Muscle of back (tissue), 11 donors: ENCODE measurements around the gene KRT71. TPM values are rescaled to one million over a fixed set of nuclear protein-coding genes. Genes with fewer than 3 reads are reported as not detected.

Source experiments
- DNase-seq, 3 donors: peaks; one replicate each; pipeline versions ENCODE4 v3.0.0 to v3.0.0-alpha.2; 2013
- polyA plus RNA-seq, 10 donors: library from polyadenylated mRNA; unstranded; fragments of 120-200 nt; gene quantifications; one replicate each; pipeline ENCODE4 v1.2.1, GENCODE V29; 2013; ENCODE audit not compliant: insufficient read length in 10 of 10

The KRT71 gene
- polyA plus RNA-seq, 10 donors: not detected

DNA sequence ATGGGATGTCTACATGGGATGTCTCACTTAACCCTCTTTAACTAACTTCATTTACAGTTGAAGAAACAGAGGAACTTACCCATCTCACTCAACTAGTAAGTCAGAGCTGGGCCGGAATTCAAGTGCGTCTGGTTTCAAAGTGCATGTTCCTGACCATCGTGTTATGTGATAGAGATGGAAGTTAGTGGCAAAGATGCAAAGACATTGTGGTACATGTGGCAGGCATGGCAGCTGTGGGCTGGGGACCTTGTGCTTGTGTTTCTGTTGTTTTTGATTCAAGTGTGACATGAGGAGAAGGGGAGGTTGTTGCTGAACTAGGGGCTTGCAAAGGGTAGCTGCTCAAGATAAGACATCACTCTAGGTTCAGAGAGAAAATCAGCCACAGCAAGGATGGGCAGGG lies 23.0 kb upstream of the KRT71 start:
- no peak for DNase-seq

- no peak for DNase-seq
Observed at GRCh38 chr12:52575256-52575655, 22.3 kb upstream of the KRT71 start.

GRCh38 chr12:52573743-52574142 lies 20.8 kb upstream of the KRT71 start, which contains the start of gene KRT74:
KRT74 (minus strand) TSS chr12:52573843; CDS start chr12:52573777, 66 bp downstream.
- DNase-seq: no peak

- no peak for DNase-seq
Observed at GRCh38 chr12:52573306-52573705, 20.4 kb upstream of the KRT71 start.

- no peak for DNase-seq
Observed at GRCh38 chr12:52570511-52570910, 17.6 kb upstream of the KRT71 start.

DNA sequence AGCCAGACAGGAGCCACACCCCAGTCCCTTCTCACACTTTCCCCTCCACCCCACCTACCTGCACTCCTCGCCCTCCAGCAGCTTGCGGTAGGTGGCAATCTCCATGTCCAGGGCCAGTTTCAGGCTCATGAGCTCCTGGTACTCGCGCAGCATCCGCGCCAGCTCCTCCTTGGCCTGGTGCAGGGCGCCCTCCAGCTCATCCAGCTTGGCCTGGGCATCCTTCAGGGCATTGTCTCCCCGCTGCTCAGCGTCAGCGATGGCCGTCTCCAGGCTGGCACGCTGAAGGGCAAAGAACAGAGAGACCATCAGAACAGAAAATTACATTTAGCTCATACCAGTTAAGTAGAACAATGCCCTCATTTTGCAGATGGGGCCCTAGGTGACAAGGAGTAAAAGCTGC lies 15.2 kb upstream of the KRT71 start:
- DNase-seq: no peak

- DNase-seq: no peak
Observed at GRCh38 chr12:52566847-52567291, 13.9 kb upstream of the KRT71 start.

DNA sequence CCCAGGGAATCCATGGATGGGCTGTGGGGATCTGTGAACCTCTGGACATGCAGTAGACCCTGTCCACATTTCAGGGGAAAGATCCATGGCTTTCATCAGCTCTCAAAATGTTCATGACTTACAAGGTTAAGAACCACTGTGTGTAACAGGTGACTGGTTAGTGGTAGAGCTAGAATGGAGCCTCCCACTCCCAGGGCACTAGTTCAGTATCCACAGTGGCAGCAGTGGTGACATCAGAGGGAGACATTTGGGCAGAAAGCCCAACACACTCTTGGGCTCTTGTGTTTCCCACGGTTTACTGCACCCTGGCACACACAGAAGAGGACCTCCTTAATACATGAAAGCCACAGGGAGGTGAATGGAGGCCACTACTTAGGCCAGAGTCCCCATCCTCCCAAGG lies 11.6 kb upstream of the KRT71 start:
- DNase-seq: no peak

GRCh38 chr12:52561880-52562449 lies 9.0 kb upstream of the KRT71 start:
- no peak for DNase-seq

DNA sequence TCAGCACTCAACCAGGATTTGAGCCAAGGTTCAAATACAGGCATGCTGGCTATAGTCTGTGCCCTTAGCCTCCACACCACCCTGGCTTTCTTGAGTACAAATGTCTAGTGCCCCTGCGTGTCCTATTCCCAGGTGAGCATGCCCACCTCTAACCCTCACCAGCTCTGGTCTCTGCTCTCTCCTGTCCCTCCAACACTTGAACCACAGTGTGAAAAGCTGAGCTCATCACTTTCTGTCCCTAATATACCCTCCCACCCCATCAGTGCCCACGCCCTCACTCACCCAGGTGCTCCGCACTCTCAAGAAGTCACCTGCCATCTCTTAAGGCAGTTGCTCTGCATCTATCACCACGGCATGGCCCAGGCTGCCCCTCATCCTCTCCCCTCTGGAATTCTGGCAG lies 7.0 kb upstream of the KRT71 start:
- no peak for DNase-seq

DNA sequence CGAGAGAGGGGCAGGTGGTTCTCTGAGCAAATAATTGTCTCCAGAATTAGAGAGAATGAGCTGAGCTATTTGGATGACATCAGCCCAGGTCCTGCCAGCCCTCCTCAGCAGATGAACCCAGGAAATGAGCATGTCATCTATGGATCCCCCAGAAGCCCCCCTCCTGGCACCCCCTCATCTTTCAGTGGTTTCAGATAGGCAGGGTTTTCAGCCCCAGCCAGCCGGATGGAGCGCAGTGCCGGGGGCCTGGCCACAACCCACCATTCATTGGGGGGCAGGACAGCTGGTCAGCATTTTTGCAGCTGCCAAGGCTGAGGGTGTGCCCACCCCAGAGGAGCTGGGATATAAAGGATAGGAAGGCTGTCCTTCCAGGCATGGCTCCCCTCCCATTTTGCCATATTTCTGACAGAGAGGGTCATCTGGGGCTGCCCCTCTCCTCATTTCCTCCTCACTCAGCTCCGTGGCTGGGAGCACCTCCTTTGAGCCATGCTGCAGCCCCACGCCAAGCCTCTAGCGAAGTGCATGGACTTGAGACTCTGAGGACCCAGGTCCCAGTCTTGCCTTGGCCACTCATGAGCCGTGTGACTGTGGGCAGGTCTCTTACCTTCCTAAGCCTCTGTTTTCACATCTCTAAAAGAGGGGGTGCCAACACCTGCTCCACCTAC lies 6.0 kb upstream of the KRT71 start:
- DNase-seq: peak in 1 of 3 donors; percentile 49

DNA sequence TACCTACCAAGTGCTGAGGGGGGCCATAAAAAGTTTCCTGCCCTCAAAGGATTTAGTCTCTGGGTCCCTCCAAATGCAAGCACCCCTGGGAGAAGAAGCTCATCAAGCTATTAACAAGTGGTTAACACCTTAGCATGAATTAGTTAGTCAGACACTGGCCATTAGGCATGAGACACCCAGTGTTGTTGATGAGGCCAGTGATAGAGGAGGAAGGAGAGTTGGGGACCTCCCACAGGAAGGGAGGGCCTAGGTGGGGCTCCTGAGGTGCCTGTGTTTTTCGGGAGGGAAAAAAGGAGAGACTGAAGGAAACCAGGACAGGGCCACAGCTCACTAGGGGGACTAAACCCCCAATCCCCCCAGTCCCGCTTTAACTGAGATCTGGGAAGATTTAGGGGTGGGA lies 4.5 kb upstream of the KRT71 start:
- DNase-seq: no peak

- no peak for DNase-seq
Observed at GRCh38 chr12:52555577-52555976, 2.6 kb upstream of the KRT71 start.

GRCh38 chr12:52552055-52552454 lies 890 bp downstream of the KRT71 start:
- DNase-seq: no peak

GRCh38 chr12:52551216-52551865 lies 1.6 kb downstream of the KRT71 start:
- DNase-seq: no peak

DNA sequence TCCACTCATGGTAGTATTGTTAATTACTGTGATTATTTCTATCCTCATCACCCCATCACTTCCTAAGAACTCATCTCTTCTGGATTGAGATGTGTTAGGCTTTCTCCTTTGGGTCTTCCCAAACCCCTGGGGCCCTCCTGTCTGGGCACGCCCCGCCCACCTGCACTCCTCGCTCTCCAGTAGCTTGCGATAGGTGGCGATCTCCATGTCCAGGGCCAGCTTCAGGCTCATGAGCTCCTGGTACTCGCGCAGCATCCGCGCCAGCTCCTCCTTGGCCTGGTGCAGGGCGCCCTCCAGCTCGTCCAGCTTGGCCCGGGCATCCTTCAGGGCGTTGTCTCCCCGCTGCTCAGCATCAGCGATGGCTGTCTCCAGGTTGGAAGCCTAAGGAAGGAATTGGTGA lies 6.8 kb downstream of the KRT71 start:
- DNase-seq: no peak

GRCh38 chr12:52543985-52544883 lies 8.7 kb downstream of the KRT71 start:
- no peak for DNase-seq

GRCh38 chr12:52542785-52543318 lies 10.1 kb downstream of the KRT71 start:
- no peak for DNase-seq

- no peak for DNase-seq
Observed at GRCh38 chr12:52542157-52542556, 10.8 kb downstream of the KRT71 start.

DNA sequence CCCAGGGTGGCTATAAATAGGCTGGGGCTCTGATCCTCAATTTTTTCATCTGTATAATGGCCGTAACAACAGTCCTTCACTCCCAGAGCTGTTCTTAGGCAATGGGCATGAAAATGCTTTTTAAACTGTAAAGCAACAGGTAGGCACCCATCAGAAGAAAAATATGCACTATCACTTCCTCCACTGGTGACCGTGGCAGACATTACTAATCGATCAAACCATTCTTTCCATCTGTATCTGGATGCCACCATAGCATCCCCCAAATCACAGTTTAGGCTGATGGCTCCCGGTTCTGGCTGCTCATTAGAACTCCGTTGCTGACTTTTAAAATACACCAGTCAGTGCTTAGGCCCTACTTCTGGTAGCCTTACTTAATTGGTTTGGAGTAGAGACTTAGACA lies 11.2 kb downstream of the KRT71 start:
- DNase-seq: no peak

GRCh38 chr12:52540531-52540930 lies 12.4 kb downstream of the KRT71 start:
- no peak for DNase-seq

DNA sequence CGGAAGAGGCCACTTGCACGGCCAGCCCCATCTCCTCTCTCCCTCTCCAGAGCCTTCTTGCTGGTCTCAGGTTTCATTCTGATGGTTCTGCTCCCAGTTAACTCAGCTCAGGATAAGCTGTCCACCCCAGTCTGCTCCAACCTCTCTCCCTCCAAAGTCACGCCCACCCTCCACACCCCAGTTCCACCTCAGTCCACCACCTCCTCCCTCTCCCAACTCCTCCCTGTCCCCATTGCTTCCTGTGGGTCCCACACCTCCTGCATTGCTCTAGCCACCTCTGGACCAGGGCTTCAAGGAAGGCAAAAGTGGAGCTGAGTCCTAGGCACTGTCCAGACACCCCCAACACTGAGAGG lies 13.1 kb downstream of the KRT71 start:
- DNase-seq: no peak
